Ramos (cell line): ENCODE measurements around the gene LSM7.

ENCODE experiments used
- in situ Hi-C: fragments of 300-500 bp; cut with MboI; formaldehyde crosslinking; loops from one replicate; pipeline ENCODE4 v1.14.3; 2022; ENCODE audit warnings: low sequenced_read_pairs; ENCODE audit not compliant: unreplicated experiment

The LSM7 gene

GRCh38 chr19:2328401-2329148 is at the start of gene LSM7, which contains the start of gene SPPL2B:
Gene LSM7, minus strand, starts transcription at chr19:2328586. Its CDS starts 20 bp downstream, at chr19:2328566.
Gene SPPL2B, plus strand, starts transcription at chr19:2328684. Its CDS starts 26 bp downstream, at chr19:2328710.
- in situ Hi-C loops: no loop called here

GRCh38 chr19:2376784-2377519 is 48.6 kb upstream of the LSM7 start:
- in situ Hi-C loops: no loop called here

GRCh38 chr19:2375353-2376121 is 47.2 kb upstream of the LSM7 start:
- in situ Hi-C loops: no loop called here

GRCh38 chr19:2374808-2375207 is 46.4 kb upstream of the LSM7 start:
- in situ Hi-C loops: no loop called here

GRCh38 chr19:2372076-2372612 is 43.8 kb upstream of the LSM7 start:
- in situ Hi-C loops: no loop called here

- in situ Hi-C loops: no loop called here
These were observed 43.3 kb upstream of the LSM7 start for GRCh38 chr19:2371656-2372055.

- in situ Hi-C loops: no loop called here
These were observed 37.0 kb upstream of the LSM7 start for GRCh38 chr19:2365201-2365970.

- in situ Hi-C loops: no loop called here
These were observed 35.0 kb upstream of the LSM7 start for GRCh38 chr19:2363419-2363818.

GRCh38 chr19:2362970-2363300 is 34.5 kb upstream of the LSM7 start:
- in situ Hi-C loops: no loop called here

GRCh38 chr19:2362046-2362969 is 33.9 kb upstream of the LSM7 start:
- in situ Hi-C loops: no loop called here

GRCh38 chr19:2361246-2362045 is 33.1 kb upstream of the LSM7 start:
- in situ Hi-C loops: no loop called here

- in situ Hi-C loops: no loop called here
These were observed 32.4 kb upstream of the LSM7 start for GRCh38 chr19:2360833-2361232.

- in situ Hi-C loops: no loop called here
These were observed 31.8 kb upstream of the LSM7 start, which contains the start of gene TMPRSS9 for GRCh38 chr19:2359992-2360685. Gene TMPRSS9, plus strand, starts transcription at chr19:2360265. Its CDS starts 29,521 bp downstream, at chr19:2389786.

- in situ Hi-C loops: no loop called here
These were observed 30.3 kb upstream of the LSM7 start for GRCh38 chr19:2358548-2359173.

GRCh38 chr19:2357279-2358206 is 29.2 kb upstream of the LSM7 start:
- in situ Hi-C loops: no loop called here
